Measurements from ENCODE around the gene MLPH. TPM values are rescaled to one million over a fixed set of nuclear protein-coding genes. Genes with fewer than 3 reads are reported as not detected.

Gene MLPH
- total RNA-seq, 2 experiments from 2014 or later: 0.39 TPM; not detected in 1

DNA sequence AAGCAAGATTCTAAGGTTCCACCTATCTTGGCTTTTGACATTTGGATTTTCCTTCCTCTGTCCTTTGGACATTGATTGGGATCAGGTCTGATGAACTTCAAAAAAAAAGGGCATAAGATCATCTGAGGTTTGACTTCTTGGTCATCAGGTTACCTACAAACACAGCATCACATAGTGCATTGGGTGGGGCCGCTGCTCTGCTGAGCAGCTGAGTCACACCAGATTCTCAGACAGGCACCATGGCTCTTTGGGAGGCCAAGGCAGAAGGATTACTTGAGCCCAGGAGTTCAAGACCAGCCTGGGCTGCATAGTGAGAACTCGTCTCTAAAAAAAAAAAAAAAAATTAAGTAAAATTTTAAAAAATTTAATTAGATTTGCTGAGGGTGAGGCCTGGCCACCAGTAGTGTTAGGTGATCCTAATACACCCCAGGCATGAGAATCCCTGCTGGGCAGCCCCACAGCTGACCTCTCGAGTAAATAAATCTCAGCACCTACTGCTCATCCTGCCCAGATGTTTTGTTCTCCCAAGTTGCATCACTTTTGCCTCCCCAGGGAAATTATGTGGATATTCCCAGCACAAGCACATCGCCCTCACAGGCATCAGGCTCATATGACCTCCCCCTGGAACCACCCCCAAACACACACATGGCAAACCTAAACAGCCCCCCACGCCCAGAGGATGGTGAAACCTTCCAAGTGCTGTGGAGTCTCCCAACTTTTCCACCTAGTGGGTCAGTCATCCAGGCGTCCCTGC, 5.3 kb downstream of the MLPH start:
- Histone ChIP-seq H3K36me3 (ENCODE audit: insufficient read depth, low read length) (no peaks in the 10 kb centered on the region), H3K4me1 (ENCODE audit: insufficient read depth, low read length) (peaks cover 1% of the 10 kb centered on the region), H3K27ac (ENCODE audit: low read depth in 1 of 2, low read length in 2 of 2) (no peak overlapping the region), H3K27me3 (ENCODE audit: control insufficient read depth in 1 of 2, insufficient read depth in 2 of 2, low read length in 2 of 2) (peaks cover 24 to 25% of the 10 kb centered on the region in 2 experiments), H3K4me3 (ENCODE audit: low read length) (no peak overlapping the region), H3K9me3 (ENCODE audit: control insufficient read depth in 1 of 2, insufficient read depth in 1 of 2, low read length in 2 of 2) (peaks cover 15 to 22% of the 10 kb centered on the region in 2 experiments)
- no peak for ATAC-seq (ENCODE audit: poor library complexity)
- Mint-ChIP-seq H3K4me3 (no peak overlapping the region), H3K27me3 (peaks cover 52% of the 10 kb centered on the region), H3K4me1 (ENCODE audit: low read depth) (peaks cover 4% of the 10 kb centered on the region), H3K9me3 (peaks cover 12% of the 10 kb centered on the region), H3K36me3 (ENCODE audit: low read depth) (no peaks in the 10 kb centered on the region), H3K27ac (no peak overlapping the region)
- no peak for DNase-seq
- ChIA-PET CTCF (no interaction called here), POLR2A (no interaction called here)
- TF ChIP-seq, protein P1, sequence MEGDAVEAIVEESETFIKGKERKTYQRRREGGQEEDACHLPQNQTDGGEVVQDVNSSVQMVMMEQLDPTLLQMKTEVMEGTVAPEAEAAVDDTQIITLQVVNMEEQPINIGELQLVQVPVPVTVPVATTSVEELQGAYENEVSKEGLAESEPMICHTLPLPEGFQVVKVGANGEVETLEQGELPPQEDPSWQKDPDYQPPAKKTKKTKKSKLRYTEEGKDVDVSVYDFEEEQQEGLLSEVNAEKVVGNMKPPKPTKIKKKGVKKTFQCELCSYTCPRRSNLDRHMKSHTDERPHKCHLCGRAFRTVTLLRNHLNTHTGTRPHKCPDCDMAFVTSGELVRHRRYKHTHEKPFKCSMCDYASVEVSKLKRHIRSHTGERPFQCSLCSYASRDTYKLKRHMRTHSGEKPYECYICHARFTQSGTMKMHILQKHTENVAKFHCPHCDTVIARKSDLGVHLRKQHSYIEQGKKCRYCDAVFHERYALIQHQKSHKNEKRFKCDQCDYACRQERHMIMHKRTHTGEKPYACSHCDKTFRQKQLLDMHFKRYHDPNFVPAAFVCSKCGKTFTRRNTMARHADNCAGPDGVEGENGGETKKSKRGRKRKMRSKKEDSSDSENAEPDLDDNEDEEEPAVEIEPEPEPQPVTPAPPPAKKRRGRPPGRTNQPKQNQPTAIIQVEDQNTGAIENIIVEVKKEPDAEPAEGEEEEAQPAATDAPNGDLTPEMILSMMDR (IDR thresholded peaks at IDR 0.05): no peak
- intact Hi-C loops (cut with DNase I, micrococcal nuclease): no loop called here

DNA sequence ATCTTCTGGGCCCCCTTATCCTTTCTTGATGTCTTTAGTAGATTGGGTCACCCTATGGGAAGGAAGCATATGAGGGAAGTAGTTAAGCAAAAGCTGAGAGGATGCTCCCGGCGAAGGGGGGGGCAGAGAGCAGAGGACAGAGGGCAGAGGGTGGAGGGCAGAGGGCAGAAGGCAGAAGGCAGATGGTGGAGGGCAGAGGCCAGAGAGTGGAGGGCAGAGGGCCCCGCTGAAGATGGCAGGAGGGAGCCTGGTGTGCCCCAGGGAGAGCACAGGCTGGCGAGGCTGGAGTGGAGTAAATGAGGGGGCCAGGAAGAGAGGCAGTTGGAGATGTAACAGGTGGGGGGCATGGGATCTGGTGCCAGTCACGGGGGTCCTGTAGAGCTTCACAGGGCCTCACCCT, 7.0 kb downstream of the MLPH start:
- H3K27me3 ChIP-seq (ENCODE audit: control insufficient read depth in 1 of 2, insufficient read depth in 2 of 2, low read length in 2 of 2): peaks cover 6 to 13% of the 10 kb centered on the region in 2 experiments
- Mint-ChIP-seq H3K4me3 (no peak overlapping the region), H3K27me3 (peaks cover 55% of the 10 kb centered on the region), H3K9me3 (peaks cover 12% of the 10 kb centered on the region), H3K4me1 (ENCODE audit: low read depth) (no peaks in the 10 kb centered on the region), H3K36me3 (ENCODE audit: low read depth) (no peaks in the 10 kb centered on the region), H3K27ac (no peak overlapping the region)
- intact Hi-C loops (cut with DNase I, micrococcal nuclease): no loop called here
- TF ChIP-seq, protein P1 (IDR thresholded peaks at IDR 0.05): no peak
- no peak overlapping the region for H3K4me3 ChIP-seq (ENCODE audit: low read length)
- ChIA-PET POLR2A (no interaction called here), CTCF (no interaction called here)
- H3K36me3 ChIP-seq (ENCODE audit: insufficient read depth, low read length): no peaks in the 10 kb centered on the region
- no peak overlapping the region for H3K27ac ChIP-seq (ENCODE audit: low read depth in 1 of 2, low read length in 2 of 2)
- DNase-seq (no peak), ATAC-seq (ENCODE audit: poor library complexity) (no peak)
- no peaks in the 10 kb centered on the region for H3K4me1 ChIP-seq (ENCODE audit: insufficient read depth, low read length)
- H3K9me3 ChIP-seq (ENCODE audit: control insufficient read depth in 1 of 2, insufficient read depth in 1 of 2, low read length in 2 of 2): peaks cover 15 to 20% of the 10 kb centered on the region in 2 experiments

DNA sequence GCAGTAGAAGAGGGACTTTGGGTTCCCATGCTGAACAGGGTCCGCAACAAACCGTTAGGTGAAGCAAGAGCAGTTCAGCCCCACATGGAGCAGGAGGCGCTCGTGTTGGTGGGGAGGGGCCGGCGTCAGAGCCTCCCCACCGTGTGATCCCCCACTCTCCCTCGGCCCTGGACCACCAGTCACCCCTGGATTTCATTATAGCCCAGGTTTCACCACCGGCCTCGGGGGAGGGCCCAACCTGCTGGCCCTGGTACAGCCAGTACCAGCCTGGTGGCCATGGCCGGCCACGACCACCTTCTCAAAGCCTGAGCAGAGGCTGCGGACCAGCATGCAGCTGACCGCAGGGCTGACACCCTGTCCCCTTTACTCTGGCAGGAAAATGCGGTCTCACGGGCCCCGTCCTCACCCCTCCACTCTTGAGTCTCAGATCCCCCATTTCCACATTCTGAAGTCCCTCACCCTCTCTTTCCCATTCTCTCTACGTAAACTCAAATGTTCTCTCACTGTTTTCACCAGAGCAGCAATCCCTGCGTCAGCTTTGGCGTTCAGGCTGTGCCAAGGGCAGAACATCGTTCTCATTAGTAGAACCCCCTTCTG, 8.6 kb downstream of the MLPH start:
- Histone ChIP-seq H3K9me3 (ENCODE audit: control insufficient read depth in 1 of 2, insufficient read depth in 1 of 2, low read length in 2 of 2) (peaks cover 14 to 17% of the 10 kb centered on the region in 2 experiments), H3K36me3 (ENCODE audit: insufficient read depth, low read length) (no peaks in the 10 kb centered on the region), H3K27me3 (ENCODE audit: control insufficient read depth in 1 of 2, insufficient read depth in 2 of 2, low read length in 2 of 2) (peaks cover 0 to 13% of the 10 kb centered on the region in 2 experiments), H3K4me3 (ENCODE audit: low read length) (no peak overlapping the region), H3K4me1 (ENCODE audit: insufficient read depth, low read length) (no peaks in the 10 kb centered on the region), H3K27ac (ENCODE audit: low read depth in 1 of 2, low read length in 2 of 2) (no peak overlapping the region)
- DNase-seq (no peak), ATAC-seq (ENCODE audit: poor library complexity) (no peak)
- no peak overlapping the region for H3K27ac Mint-ChIP-seq
- peaks cover 12% of the 10 kb centered on the region for H3K9me3 Mint-ChIP-seq
- peaks cover 47% of the 10 kb centered on the region for H3K27me3 Mint-ChIP-seq
- H3K4me1 Mint-ChIP-seq (ENCODE audit: low read depth): no peaks in the 10 kb centered on the region
- no peaks in the 10 kb centered on the region for H3K36me3 Mint-ChIP-seq (ENCODE audit: low read depth)
- intact Hi-C loops (cut with DNase I, micrococcal nuclease): no loop called here
- H3K4me3 Mint-ChIP-seq: no peak overlapping the region
- TF ChIP-seq, protein P1 (IDR thresholded peaks at IDR 0.05): no peak
- ChIA-PET POLR2A (no interaction called here), CTCF (no interaction called here)
